H1 (cell line): ENCODE data around the gene GRHL3. TPM values are rescaled to one million over a fixed set of nuclear protein-coding genes. Genes with fewer than 3 reads are reported as not detected.

Experiments
- CTCF ChIA-PET: fragments of 300-600 bp; sonication (Branson Sonifier 250); formaldehyde crosslinking; loops from one replicate; lab custom pipeline; 2021; ENCODE audit not compliant: partially characterized antibody; lab: Charles Lee
- POLR2A ChIA-PET: fragments of 300-600 bp; sonication (Branson Sonifier 250); formaldehyde crosslinking; loops from one replicate; lab custom pipeline; 2021; ENCODE audit warnings: inconsistent platforms; ENCODE audit not compliant: partially characterized antibody; lab: Charles Lee
- DNase-seq, 2 experiments: peaks; one replicate each; pipeline versions ENCODE4 v3.0.0 to v3.0.0-alpha.2; 2010 to 2022; ENCODE audit warnings: low spot score in 2 of 2, low read depth in 1 of 2, mixed read lengths in 1 of 2
- FAIRE-seq: peaks from 2 replicates; lab custom pipeline; 2011; peaks lifted over from hg19 to GRCh38; lab: Jason Lieb, UNC
- H2AFZ ChIP-seq: 2 replicates; pipeline ENCODE4 v1.8.1; 2012; ENCODE audit warnings: low read length, inconsistent platforms
- H2AK5ac ChIP-seq: 2 replicates; pipeline ENCODE4 v1.6.1; 2013; ENCODE audit warnings: low read depth, low read length
- H2BK120ac ChIP-seq: replicated peaks from 2 replicates; pipeline ENCODE3; 2013; ENCODE audit warnings: low read depth, low read length, inconsistent platforms
- H2BK12ac ChIP-seq: 2 replicates; pipeline ENCODE4 v1.6.1; 2013; ENCODE audit warnings: low read depth, low read length
- H2BK15ac ChIP-seq: 2 replicates; pipeline ENCODE4 v1.6.1; 2013; ENCODE audit warnings: low read length
- H2BK20ac ChIP-seq: 2 replicates; pipeline ENCODE4 v1.6.1; 2013; ENCODE audit warnings: low read length
- H2BK5ac ChIP-seq: 2 replicates; pipeline ENCODE4 v1.6.1; 2013; ENCODE audit warnings: low read depth, low read length
- H3K14ac ChIP-seq: 2 replicates; pipeline ENCODE4 v1.6.1; 2013; ENCODE audit warnings: inconsistent platforms; ENCODE audit not compliant: insufficient read length
- H3K18ac ChIP-seq: 2 replicates; pipeline ENCODE4 v1.6.1; 2013; ENCODE audit warnings: low read length; ENCODE audit errors: extremely low read depth
- H3K23ac ChIP-seq: 2 replicates; pipeline ENCODE4 v1.6.1; 2013; ENCODE audit warnings: inconsistent platforms; ENCODE audit not compliant: insufficient read length
- H3K23me2 ChIP-seq: 2 replicates; pipeline ENCODE4 v1.6.1; 2013; ENCODE audit warnings: low read depth, low read length
- H3K27ac ChIP-seq: 2 replicates; pipeline ENCODE4 v1.6.1; 2011; ENCODE audit warnings: low read depth, low read length, inconsistent platforms
- H3K27me3 ChIP-seq, 4 experiments: replicated peaks in 1 of 4; 1 replicate in 1 of 4; 2 replicates in 3 of 4; pipeline versions ENCODE4 v1.6.1 to v1.8.1; 2011 to 2013; ENCODE audit warnings: low read length in 3 of 4, mild to moderate bottlenecking in 3 of 4, inconsistent platforms in 2 of 4, mixed read lengths in 2 of 4, moderate library complexity in 1 of 4; ENCODE audit not compliant: control insufficient read depth in 3 of 4, insufficient read depth in 3 of 4; ENCODE audit errors: extremely low read depth in 1 of 4
- H3K36me3 ChIP-seq, 4 experiments: 2 replicates each; pipeline versions ENCODE4 v1.6.1 to v1.8.1; 2011 to 2013; ENCODE audit warnings: mild to moderate bottlenecking in 4 of 4, low read length in 3 of 4, moderate library complexity in 2 of 4, control low read depth in 1 of 4, inconsistent platforms in 1 of 4; ENCODE audit not compliant: insufficient read depth in 4 of 4, control insufficient read depth in 2 of 4
- H3K4ac ChIP-seq: replicated peaks from 2 replicates; pipeline ENCODE3; 2013; ENCODE audit warnings: low read length, low read depth, mixed read lengths, inconsistent platforms; ENCODE audit not compliant: insufficient read length
- H3K4me1 ChIP-seq, 4 experiments: replicated peaks in 1 of 4; 1 replicate in 1 of 4; 2 replicates in 3 of 4; pipeline versions ENCODE4 v1.6.1 to v1.8.1; 2011 to 2013; ENCODE audit warnings: low read length in 3 of 4, inconsistent platforms in 2 of 4, mixed read lengths in 1 of 4; ENCODE audit not compliant: insufficient read depth in 4 of 4, control insufficient read depth in 3 of 4
- H3K4me2 ChIP-seq, 2 experiments: 2 replicates each; pipeline versions ENCODE4 v1.6.1 to v1.8.1; 2011 to 2013; ENCODE audit warnings: low read depth in 2 of 2, low read length in 2 of 2, control low read depth in 1 of 2, inconsistent platforms in 1 of 2, mild to moderate bottlenecking in 1 of 2; ENCODE audit not compliant: insufficient read depth in 1 of 2
- H3K4me3 ChIP-seq, 4 experiments: fragments of 200-600, 300-600 bp in 1 of 4; sonication (generic), shearing (Covaris generic), sonication (Bioruptor Twin) in 1 of 4; 2 replicates each; pipeline versions ENCODE4 v1.5.1 to v1.8.1; 2011 to 2016; ENCODE audit warnings: low read length in 4 of 4, low read depth in 3 of 4, control low read depth in 2 of 4, inconsistent platforms in 2 of 4, mild to moderate bottlenecking in 2 of 4, mixed read lengths in 1 of 4, moderate library complexity in 1 of 4; ENCODE audit not compliant: insufficient read depth in 2 of 4; ENCODE audit errors: extremely low read depth in 1 of 4
- H3K56ac ChIP-seq: replicated peaks from 2 replicates; pipeline ENCODE3; 2013; ENCODE audit warnings: low read depth, mild to moderate bottlenecking, mixed read lengths, low read length, inconsistent platforms; ENCODE audit not compliant: insufficient read length
- H3K79me1 ChIP-seq: 2 replicates; pipeline ENCODE4 v1.6.1; 2013; ENCODE audit warnings: low read depth, low read length, control low read depth
- H3K79me2 ChIP-seq, 2 experiments: 2 replicates each; pipeline versions ENCODE4 v1.6.1 to v1.8.1; 2012 to 2013; ENCODE audit warnings: low read length in 2 of 2, mild to moderate bottlenecking in 2 of 2, inconsistent platforms in 1 of 2; ENCODE audit not compliant: insufficient read depth in 2 of 2, control insufficient read depth in 1 of 2
- H3K9ac ChIP-seq, 4 experiments: replicated peaks in 1 of 4; 1 replicate in 1 of 4; 2 replicates in 3 of 4; pipeline versions ENCODE4 v1.6.1 to v1.8.1; 2011 to 2013; ENCODE audit warnings: low read depth in 3 of 4, low read length in 3 of 4, control low read depth in 2 of 4, mild to moderate bottlenecking in 2 of 4, moderate library complexity in 2 of 4, inconsistent platforms in 1 of 4; ENCODE audit errors: extremely low read depth in 1 of 4
- H3K9me3 ChIP-seq, 2 experiments: 2 replicates each; pipeline versions ENCODE4 v1.6.1 to v1.8.1; 2012 to 2013; ENCODE audit warnings: mild to moderate bottlenecking in 2 of 2, moderate library complexity in 2 of 2, control low read depth in 1 of 2, inconsistent platforms in 1 of 2, low read depth in 1 of 2, low read length in 1 of 2, mixed read lengths in 1 of 2; ENCODE audit not compliant: insufficient read depth in 2 of 2
- H4K20me1 ChIP-seq, 2 experiments: replicated peaks in 1 of 2; 2 replicates each; pipeline versions ENCODE3 to v1.8.1; 2011 to 2013; ENCODE audit warnings: inconsistent platforms in 2 of 2, low read length in 2 of 2, mild to moderate bottlenecking in 1 of 2; ENCODE audit not compliant: insufficient read depth in 2 of 2, control insufficient read depth in 1 of 2
- H4K5ac ChIP-seq: 2 replicates; pipeline ENCODE4 v1.6.1; 2013; ENCODE audit warnings: low read length, low read depth, mixed read lengths, inconsistent platforms; ENCODE audit not compliant: insufficient read length
- H4K8ac ChIP-seq: 2 replicates; pipeline ENCODE4 v1.8.0; 2013; ENCODE audit warnings: mild to moderate bottlenecking, moderate library complexity, low read length, inconsistent platforms; ENCODE audit not compliant: insufficient read depth; ENCODE audit errors: extremely low read depth
- H4K91ac ChIP-seq: replicated peaks from 2 replicates; pipeline ENCODE3; 2013; ENCODE audit warnings: low read length, mixed read lengths, inconsistent platforms; ENCODE audit not compliant: insufficient read length
- HDAC2 ChIP-seq, 2 experiments: fragments of 300-600 bp in 1 of 2; sonication (generic) in 1 of 2; IDR thresholded peaks; 2 replicates each; pipeline ENCODE4 v1.6.1; 2011 to 2012; ENCODE audit warnings: low read depth in 2 of 2, low read length in 2 of 2, mild to moderate bottlenecking in 2 of 2, moderate library complexity in 2 of 2, borderline replicate concordance in 1 of 2, inconsistent platforms in 1 of 2
- RNF2 ChIP-seq: fragments of 200-900, 300-1000 bp; sonication (generic); IDR thresholded peaks from 2 replicates; pipeline ENCODE4 v1.7.1; 2016; ENCODE audit warnings: borderline replicate concordance, low read depth, mild to moderate bottlenecking, antibody characterized with exemption, low read length; ENCODE audit not compliant: poor library complexity, severe bottlenecking; ENCODE audit errors: missing control alignments
- WGBS, 2 experiments: shearing (Covaris generic) in 1 of 2; methylation state at CpG; one replicate each; pipeline versions ENCODE4 v1.1.6 to v1.1.7; 2013 to 2015; ENCODE audit warnings: low lambda C conversion rate in 2 of 2, mixed read lengths in 2 of 2, inconsistent platforms in 1 of 2, low coverage in 1 of 2, missing lambda C conversion rate in 1 of 2; ENCODE audit not compliant: insufficient replicate concordance in 2 of 2, insufficient coverage in 1 of 2, insufficient read length in 1 of 2; ENCODE audit errors: extremely low coverage in 1 of 2, missing lambda C conversion rate in 1 of 2; 5-methylcytosine and 5-hydroxymethylcytosine counted together
- polyA plus RNA-seq, 7 experiments: library from polyadenylated mRNA; depleted of rRNA in 3 of 7; stranded (reverse) in 5 of 7; unstranded in 2 of 7; fragments of >200 nt in 5 of 7; fragments of 200-250 nt in 2 of 7; gene quantifications; 1 replicate in 5 of 7; 2 replicates in 1 of 7; 4 replicates in 1 of 7; pipeline versions ENCODE4 v1.2.1 to v1.2.3, GENCODE V29; 2011 to 2013; ENCODE audit warnings: missing spikeins in 2 of 7, mixed read lengths in 2 of 7
- total RNA-seq: library from RNA; stranded (reverse); fragmentation: NEBNext Ultra II Directional; extraction: Animal tissue kit (Norgen Biotek cat#: 25700); gene quantifications from 2 replicates; pipeline ENCODE4 v1.2.1, GENCODE V29; 2021

Gene GRHL3
- total and polyA plus RNA-seq, 2 of the 8 experiments (the other 6 are each of a cell fraction or from before 2014, with no cell fraction given) = 0.80 to 1.8 TPM

GRCh38 chr1:24380508-24380907 is 61.4 kb downstream of the GRHL3 start:
- 96% methylated on average over 5 of the region's 5 CpGs; no CpG with 5 or more reads in 1 of the 2 experiments for WGBS, 2 experiments
- Histone ChIP-seq H2BK12ac (no peak overlapping the region), H3K27me3 (no peaks in the 10 kb centered on the region), H3K4me1 (peaks cover 0 to 4% (median 2%) of the 10 kb centered on the region in 4 experiments; a peak in 3 of 7 replicates), H4K91ac (no peak overlapping the region), H3K9ac (no peak overlapping the region), H2AFZ (no peak overlapping the region), H3K4ac (no peak overlapping the region), H3K9me3 (no peaks in the 10 kb centered on the region), H4K20me1 (no peaks in the 10 kb centered on the region), H3K14ac (no peak overlapping the region), H3K36me3 (peaks cover 0 to 5% (median 0%) of the 10 kb centered on the region in 4 experiments; a peak in 4 of 8 replicates), H4K8ac (no peak overlapping the region), H3K79me1 (no peaks in the 10 kb centered on the region), H3K79me2 (no peaks in the 10 kb centered on the region), H3K23ac (no peak overlapping the region), H3K56ac (no peak overlapping the region), H2BK15ac (no peak overlapping the region), H2BK120ac (no peak overlapping the region), H3K23me2 (no peaks in the 10 kb centered on the region), H3K18ac (no peak overlapping the region), H3K4me2 (no peak overlapping the region), H2BK20ac (no peak overlapping the region), H4K5ac (no peak overlapping the region), H3K27ac (no peak overlapping the region), H2BK5ac (no peak overlapping the region), H2AK5ac (no peak overlapping the region), H3K4me3 (no peak overlapping the region)
- peak in 1 of 2 experiments; percentile 14 for DNase-seq
- no peak for FAIRE-seq
- CTCF ChIA-PET = interaction anchor here (1.0 to 9.8 kb wide), 6 partner anchors 11 to 215 kb away, joined by 3 to 233 read pairs (median 3); no protein-coding TSS in a partner anchor
- POLR2A ChIA-PET = no interaction called here
- TF ChIP-seq HDAC2 (IDR thresholded peaks at IDR 0.05; ENCODE audit: borderline replicate concordance in 1 of 2, low read depth in 2 of 2, low read length in 2 of 2) = no peak
- no peak for TF ChIP-seq RNF2
